ENCODE data around the gene ASB6.

- TF ChIP-seq EZH2 (IDR thresholded peaks at IDR 0.05; ENCODE audit: low read length, unreplicated experiment) (no peak), CTCF (conservative IDR thresholded peaks at IDR 0.05; ENCODE audit: low read depth, low read length) (no peak)
Measured at GRCh38 chr9:129602598-129603415, 39.1 kb downstream of the ASB6 start.
